H9 (cell line): ENCODE measurements around the gene GGTLC2. TPM values are rescaled to one million over a fixed set of nuclear protein-coding genes. Genes with fewer than 3 reads are reported as not detected.
"Not testable (repeated sequence)": the region's sequence is repeated elsewhere in the genome, so short reads cannot be mapped to it uniquely, and the experiment has no call there.

Source experiments
- DNase-seq: peaks from one replicate; pipeline ENCODE4 v3.0.0-alpha.2; 2017
- H2AFZ ChIP-seq: one replicate; pipeline ENCODE4 v1.6.1; 2013; ENCODE audit warnings: mild to moderate bottlenecking, low read length, control low read depth, moderate library complexity
- H2AK5ac ChIP-seq: 2 replicates; pipeline ENCODE4 v1.6.1; 2013; ENCODE audit warnings: low read length, control low read depth, mixed read lengths; ENCODE audit not compliant: insufficient read length
- H2BK120ac ChIP-seq: one replicate; pipeline ENCODE4 v1.6.1; 2013; ENCODE audit warnings: low read depth, mild to moderate bottlenecking, low read length, control low read depth, inconsistent platforms; ENCODE audit not compliant: poor library complexity, severe bottlenecking
- H2BK12ac ChIP-seq: 2 replicates; pipeline ENCODE4 v1.6.1; 2013; ENCODE audit warnings: low read length, control low read depth, mixed read lengths, low read depth; ENCODE audit not compliant: insufficient read length
- H2BK15ac ChIP-seq: 2 replicates; pipeline ENCODE4 v1.6.1; 2013; ENCODE audit warnings: low read depth, low read length, control low read depth
- H2BK20ac ChIP-seq: one replicate; pipeline ENCODE4 v1.6.1; 2013; ENCODE audit warnings: low read depth, mild to moderate bottlenecking, low read length, control low read depth, inconsistent platforms; ENCODE audit not compliant: poor library complexity, severe bottlenecking
- H2BK5ac ChIP-seq: 2 replicates; pipeline ENCODE4 v1.6.1; 2013; ENCODE audit warnings: low read length, control low read depth, mixed read lengths; ENCODE audit not compliant: insufficient read length
- H3K14ac ChIP-seq: 2 replicates; pipeline ENCODE4 v1.6.1; 2013; ENCODE audit warnings: low read length, control low read depth; ENCODE audit not compliant: insufficient read depth
- H3K18ac ChIP-seq: 2 replicates; pipeline ENCODE4 v1.6.1; 2013; ENCODE audit warnings: low read depth, mild to moderate bottlenecking, mixed read lengths, low read length, control low read depth; ENCODE audit not compliant: insufficient read length
- H3K23ac ChIP-seq: 2 replicates; pipeline ENCODE4 v1.6.1; 2013; ENCODE audit warnings: low read length, control low read depth, mixed read lengths, low read depth; ENCODE audit not compliant: insufficient read length
- H3K23me2 ChIP-seq: 2 replicates; pipeline ENCODE4 v1.6.1; 2013; ENCODE audit warnings: low read depth, mild to moderate bottlenecking, mixed read lengths, low read length, control low read depth; ENCODE audit not compliant: insufficient read length, poor library complexity, severe bottlenecking
- H3K27ac ChIP-seq: 2 replicates; pipeline ENCODE4 v1.5.1; 2013; ENCODE audit warnings: low read length, control low read depth, mixed read lengths, low read depth; ENCODE audit not compliant: insufficient read length
- H3K27me3 ChIP-seq: 2 replicates; pipeline ENCODE4 v1.6.1; 2013; ENCODE audit warnings: low read length, control low read depth, inconsistent platforms; ENCODE audit not compliant: insufficient read depth
- H3K4ac ChIP-seq: 2 replicates; pipeline ENCODE4 v1.6.1; 2013; ENCODE audit warnings: low read depth, mild to moderate bottlenecking, control low read depth, inconsistent platforms, low read length, moderate library complexity
- H3K4me1 ChIP-seq: 2 replicates; pipeline ENCODE4 v1.6.1; 2013; ENCODE audit warnings: low read length, control low read depth, inconsistent platforms; ENCODE audit not compliant: insufficient read depth
- H3K4me2 ChIP-seq: 2 replicates; pipeline ENCODE4 v1.6.1; 2013; ENCODE audit warnings: low read length, control low read depth, mixed read lengths; ENCODE audit not compliant: insufficient read length, insufficient read depth
- H3K56ac ChIP-seq: 2 replicates; pipeline ENCODE4 v1.6.1; 2013; ENCODE audit warnings: low read depth, mild to moderate bottlenecking, mixed read lengths, low read length, control low read depth; ENCODE audit not compliant: insufficient read length
- H3K79me1 ChIP-seq: 2 replicates; pipeline ENCODE4 v1.6.1; 2013; ENCODE audit warnings: low read depth, mild to moderate bottlenecking, moderate library complexity, low read length, control low read depth, inconsistent platforms; ENCODE audit not compliant: insufficient read depth, poor library complexity, severe bottlenecking
- H3K79me2 ChIP-seq: 2 replicates; pipeline ENCODE4 v1.6.1; 2013; ENCODE audit warnings: low read length, control low read depth, inconsistent platforms; ENCODE audit not compliant: insufficient read depth
- H3K9ac ChIP-seq: 2 replicates; pipeline ENCODE4 v1.6.1; 2013; ENCODE audit warnings: low read length, control low read depth, mixed read lengths; ENCODE audit not compliant: insufficient read length; ENCODE audit errors: extremely low read depth
- H3K9me3 ChIP-seq: one replicate; pipeline ENCODE4 v1.6.1; 2013; ENCODE audit warnings: low read depth, low read length, inconsistent platforms; ENCODE audit not compliant: control insufficient read depth
- H3T11ph ChIP-seq: one replicate; pipeline ENCODE4 v1.6.1; 2013; ENCODE audit warnings: mild to moderate bottlenecking, low read length, control low read depth, inconsistent platforms
- H4K20me1 ChIP-seq: one replicate; pipeline ENCODE4 v1.6.1; 2013; ENCODE audit not compliant: control insufficient read depth, insufficient read length, insufficient read depth
- H4K5ac ChIP-seq: 2 replicates; pipeline ENCODE4 v1.6.1; 2013; ENCODE audit warnings: low read depth, mild to moderate bottlenecking, mixed read lengths, low read length, control low read depth; ENCODE audit not compliant: insufficient read length
- H4K8ac ChIP-seq: replicated peaks from 2 replicates; pipeline ENCODE4 v1.6.1; 2013; ENCODE audit warnings: low read length, control low read depth, mixed read lengths, low read depth; ENCODE audit not compliant: insufficient read length
- H4K91ac ChIP-seq: 2 replicates; pipeline ENCODE4 v1.6.1; 2013; ENCODE audit warnings: low read depth, mild to moderate bottlenecking, moderate library complexity, mixed read lengths, low read length, control low read depth; ENCODE audit not compliant: insufficient read length
- H3K27ac Mint-ChIP-seq, 3 experiments: 2 replicates in 2 of 3; 3 replicates in 1 of 3; pipeline ENCODE4 v1.8.0; 2020 to 2021; ENCODE audit warnings: mixed read lengths in 3 of 3, mild to moderate bottlenecking in 1 of 3, moderate library complexity in 1 of 3
- H3K27me3 Mint-ChIP-seq: 2 replicates; pipeline ENCODE4 v1.8.0; 2021; ENCODE audit warnings: low read depth, mild to moderate bottlenecking, moderate library complexity, mixed read lengths
- H3K36me3 Mint-ChIP-seq, 3 experiments: 2 replicates in 2 of 3; 3 replicates in 1 of 3; pipeline ENCODE4 v1.8.0; 2020 to 2021; ENCODE audit warnings: low read depth in 3 of 3, mixed read lengths in 3 of 3; ENCODE audit not compliant: insufficient read depth in 1 of 3
- H3K4me1 Mint-ChIP-seq, 2 experiments: 2 replicates each; pipeline ENCODE4 v1.8.0; 2020; ENCODE audit warnings: mixed read lengths in 2 of 2
- H3K4me3 Mint-ChIP-seq, 2 experiments: 2 replicates in 1 of 2; 3 replicates in 1 of 2; pipeline ENCODE4 v1.8.0; 2020 to 2021; ENCODE audit warnings: mild to moderate bottlenecking in 2 of 2, mixed read lengths in 2 of 2, moderate library complexity in 1 of 2
- H3K9me3 Mint-ChIP-seq, 2 experiments: 2 replicates in 1 of 2; 3 replicates in 1 of 2; pipeline ENCODE4 v1.8.0; 2020; ENCODE audit warnings: mild to moderate bottlenecking in 2 of 2, mixed read lengths in 2 of 2, moderate library complexity in 1 of 2
- CTCF ChIP-seq: fragments of 200-600 bp; sonication (generic); conservative IDR thresholded peaks from 3 replicates; pipeline ENCODE4 v1.8.0; 2021; ENCODE audit warnings: antibody characterized with exemption, mild to moderate bottlenecking
- WGBS: extraction: QIAGEN DNeasy Blood & Tissue Kit; methylation state at CpG from one replicate; pipeline ENCODE4 v1.1.7; 2013; ENCODE audit warnings: missing lambda C conversion rate, low lambda C conversion rate, mixed read lengths; ENCODE audit not compliant: insufficient read length; ENCODE audit errors: extremely low coverage; 5-methylcytosine and 5-hydroxymethylcytosine counted together
- total RNA-seq: library from RNA; stranded (reverse); gene quantifications from 2 replicates; pipeline ENCODE4 v1.2.1, GENCODE V29; 2021

The GGTLC2 gene
- total RNA-seq, 1 experiment from 2014 or later: not detected

- no CpG with 5 or more reads among the region's 3 CpGs for WGBS
- peaks cover 100% of the 10 kb centered on the region for H3K27me3 Mint-ChIP-seq
Measured at GRCh38 chr22:22605074-22605404, 39.4 kb upstream of the GGTLC2 start.

GRCh38 chr22:22608022-22608421 lies 36.4 kb upstream of the GGTLC2 start:
- H2BK20ac ChIP-seq, H3K27ac ChIP-seq, DNase-seq, H3K9me3 Mint-ChIP-seq, H3K4me1 ChIP-seq, H2BK12ac ChIP-seq, H3K79me2 ChIP-seq, H3K23ac ChIP-seq, H2BK15ac ChIP-seq, H3K4me1 Mint-ChIP-seq, H3K27ac Mint-ChIP-seq, H2BK120ac ChIP-seq, H3K56ac ChIP-seq, H4K8ac ChIP-seq, H3K23me2 ChIP-seq, H3K9ac ChIP-seq, H2BK5ac ChIP-seq, H3K4ac ChIP-seq, H3K9me3 ChIP-seq, H3T11ph ChIP-seq, H3K4me2 ChIP-seq, H3K18ac ChIP-seq, H3K14ac ChIP-seq, H2AFZ ChIP-seq, H2AK5ac ChIP-seq, H3K36me3 Mint-ChIP-seq, H4K20me1 ChIP-seq, H3K79me1 ChIP-seq, H4K91ac ChIP-seq, H4K5ac ChIP-seq, H3K4me3 Mint-ChIP-seq: not testable (repeated sequence)
- peaks cover 17% of the 10 kb centered on the region; the same call in 1 of the 2 replicates for H3K27me3 ChIP-seq
- H3K27me3 Mint-ChIP-seq: peaks cover 99% of the 10 kb centered on the region
- no CpG with 5 or more reads among the region's 3 CpGs for WGBS

More at GRCh38 chr22:22605074-22605404, 39.4 kb upstream of the GGTLC2 start:
- Histone ChIP-seq H3K79me2 (no peaks in the 10 kb centered on the region), H3K56ac (no peak overlapping the region), H3K27ac (no peak overlapping the region), H3K23me2 (no peaks in the 10 kb centered on the region), H3K4me2 (no peak overlapping the region), H2BK12ac (no peak overlapping the region), H4K20me1 (no peaks in the 10 kb centered on the region), H2BK120ac (no peak overlapping the region), H3K4ac (no peak overlapping the region), H2BK5ac (no peak overlapping the region), H4K5ac (no peak overlapping the region), H3K79me1 (no peaks in the 10 kb centered on the region), H4K8ac (no peak overlapping the region), H3K18ac (no peak overlapping the region), H3K27me3 (peaks cover 25% of the 10 kb centered on the region; the same call in 1 of the 2 replicates), H3K9ac (no peak overlapping the region), H3K9me3 (no peaks in the 10 kb centered on the region), H3K4me1 (no peaks in the 10 kb centered on the region), H4K91ac (no peak overlapping the region), H3K14ac (no peak overlapping the region), H2AK5ac (no peak overlapping the region), H3K23ac (no peak overlapping the region), H3T11ph (no peak overlapping the region), H2BK15ac (no peak overlapping the region), H2BK20ac (no peak overlapping the region), H2AFZ (no peak overlapping the region)
- Mint-ChIP-seq H3K36me3 (no peaks in the 10 kb centered on the region; a peak in 2 of 7 replicates), H3K4me1 (peaks cover 8 to 9% of the 10 kb centered on the region in 2 experiments; a peak in 2 of 4 replicates), H3K9me3 (peaks cover 6 to 13% of the 10 kb centered on the region in 2 experiments; a peak in 4 of 5 replicates), H3K4me3 (no peak overlapping the region), H3K27ac (no peak overlapping the region)
- TF ChIP-seq CTCF: no peak
- no peak for DNase-seq
